HepG2 (cell line): ENCODE data around the gene GPR37L1. TPM values are rescaled to one million over a fixed set of nuclear protein-coding genes. Genes with fewer than 3 reads are reported as not detected.
A peak's percentile ranks its signal among the peaks of the same experiment; 100 is the strongest.

Experiments
- ATAC-seq: fragments of 200-7000 bp; cut with Tn5 transposase; 3 replicates; pipeline ENCODE4 v1.9.1; 2020; ENCODE audit warnings: mild to moderate bottlenecking, moderate library complexity
- BruUV-seq: library from RNA; stranded (reverse); fragments of 400-500 nt; replicated peaks from 2 replicates; lab custom pipeline; 2021; lab: Mats Ljungman, UMichigan
- CTCF ChIA-PET: fragments of 300-600 bp; formaldehyde crosslinking; extraction: SDS; loops from one replicate; lab custom pipeline; 2021; ENCODE audit warnings: low total read pairs, inconsistent platforms, low intra/inter-chr PET ratio; lab: Yijun Ruan, JAX
- POLR2A ChIA-PET: fragments of 350-600 bp; sonication (Branson Sonifier 250); formaldehyde crosslinking; loops from one replicate; lab custom pipeline; 2020; ENCODE audit warnings: antibody characterized with exemption, inconsistent platforms; lab: Yijun Ruan, JAX
- DNase-seq: peaks from one replicate; pipeline ENCODE4 v3.0.0-alpha.2; 2015; ENCODE audit warnings: low spot score
- FAIRE-seq: peaks from 3 replicates; lab custom pipeline; 2011; peaks lifted over from hg19 to GRCh38; lab: Jason Lieb, UNC
- H2AFZ ChIP-seq: one replicate; pipeline ENCODE4 v1.6.1; 2011; ENCODE audit warnings: low read length, inconsistent platforms
- H3K27ac ChIP-seq: fragments of 300-600 bp; 3 replicates; pipeline ENCODE4 v1.8.0; 2011; ENCODE audit warnings: mixed run types, mild to moderate bottlenecking, mixed read lengths, low read length, inconsistent platforms; ENCODE audit not compliant: insufficient read depth; ENCODE audit errors: extremely low read length
- H3K27me3 ChIP-seq, 2 experiments: fragments of 200-600 bp in 1 of 2; 2 replicates in 1 of 2; 3 replicates in 1 of 2; pipeline versions ENCODE4 v1.6.0 to v1.8.0; 2011; ENCODE audit warnings: low read length in 2 of 2, mild to moderate bottlenecking in 2 of 2, moderate library complexity in 2 of 2, inconsistent platforms in 1 of 2; ENCODE audit not compliant: insufficient read depth in 2 of 2, control insufficient read depth in 1 of 2
- H3K36me3 ChIP-seq, 2 experiments: fragments of 200-600 bp in 1 of 2; replicated peaks in 1 of 2; 2 replicates in 1 of 2; 3 replicates in 1 of 2; pipeline versions ENCODE4 v1.5.1 to v1.8.0; 2011; ENCODE audit warnings: low read length in 2 of 2, inconsistent platforms in 1 of 2; ENCODE audit not compliant: insufficient read depth in 2 of 2, control insufficient read depth in 1 of 2
- H3K4me1 ChIP-seq: 2 replicates; pipeline ENCODE4 v1.5.1; 2012; ENCODE audit warnings: low read length, inconsistent platforms; ENCODE audit not compliant: insufficient read depth
- H3K4me2 ChIP-seq: 2 replicates; pipeline ENCODE4 v1.6.0; 2011; ENCODE audit warnings: low read depth, low read length, inconsistent platforms
- H3K4me3 ChIP-seq, 3 experiments: fragments of 200-600 bp in 1 of 3; sonication (generic), shearing (Covaris generic) in 1 of 3; replicated peaks in 1 of 3; 2 replicates each; pipeline ENCODE4 v1.5.1; 2011 to 2016; ENCODE audit warnings: low read length in 3 of 3, inconsistent platforms in 2 of 3, low read depth in 2 of 3, mild to moderate bottlenecking in 2 of 3, control low read depth in 1 of 3, mixed read lengths in 1 of 3; ENCODE audit not compliant: insufficient read depth in 1 of 3
- H3K79me2 ChIP-seq: one replicate; pipeline ENCODE4 v1.6.1; 2011; ENCODE audit warnings: low read length, inconsistent platforms; ENCODE audit not compliant: insufficient read depth
- H3K9ac ChIP-seq: 2 replicates; pipeline ENCODE4 v1.6.0; 2011; ENCODE audit warnings: mild to moderate bottlenecking, low read depth, low read length, inconsistent platforms; ENCODE audit not compliant: insufficient read depth
- H3K9me3 ChIP-seq: 2 replicates; pipeline ENCODE4 v1.5.1; 2012; ENCODE audit warnings: mild to moderate bottlenecking, low read length
- H4K20me1 ChIP-seq: 2 replicates; pipeline ENCODE4 v1.6.0; 2011; ENCODE audit warnings: inconsistent platforms, mild to moderate bottlenecking, low read length, moderate library complexity; ENCODE audit not compliant: insufficient read depth
- ARNT ChIP-seq: fragments of 450-650 bp; IDR thresholded peaks from 2 replicates; pipeline ENCODE4 v1.6.1; 2017
- ATM ChIP-seq: fragments of 450-650 bp; IDR thresholded peaks from 2 replicates; pipeline ENCODE4 v1.7.1; 2017; ENCODE audit warnings: mild to moderate bottlenecking, borderline replicate concordance
- FUBP1 ChIP-seq: sonication (generic); formaldehyde crosslinking; IDR thresholded peaks from 2 replicates; pipeline ENCODE4 v1.5.1; 2020; ENCODE audit warnings: missing genetic modification reagents, mild to moderate bottlenecking, borderline replicate concordance
- KLF11 ChIP-seq: IDR thresholded peaks from 2 replicates; pipeline ENCODE4 v1.6.1; 2016; ENCODE audit warnings: missing compliant biosample characterization
- MXD4 ChIP-seq: IDR thresholded peaks from 2 replicates; pipeline ENCODE4 v1.6.1; 2016; ENCODE audit warnings: mild to moderate bottlenecking, missing biosample characterization, missing genetic modification reagents
- PAX8 ChIP-seq: sonication (generic); formaldehyde crosslinking; IDR thresholded peaks from 2 replicates; pipeline ENCODE4 v1.8.0; 2022; ENCODE audit warnings: mild to moderate bottlenecking, missing genetic modification reagents, borderline replicate concordance
- ZKSCAN8 ChIP-seq: IDR thresholded peaks from 2 replicates; pipeline ENCODE4 v1.6.1; 2016; ENCODE audit warnings: borderline replicate concordance, missing genetic modification reagents, missing compliant biosample characterization
- ZNF136 ChIP-seq: sonication (generic); formaldehyde crosslinking; IDR thresholded peaks from 2 replicates; pipeline ENCODE4 v1.8.1; 2022; ENCODE audit warnings: low read depth, mild to moderate bottlenecking, moderate library complexity, missing genetic modification reagents
- ZNF282 ChIP-seq: fragments of 450-650 bp; IDR thresholded peaks from 2 replicates; pipeline ENCODE4 v1.6.1; 2018; ENCODE audit not compliant: partially characterized antibody
- ZNF33A ChIP-seq: sonication (generic); formaldehyde crosslinking; IDR thresholded peaks from 2 replicates; pipeline ENCODE4 v1.5.1; 2020; ENCODE audit warnings: missing genetic modification reagents, mild to moderate bottlenecking, moderate library complexity, borderline replicate concordance
- ZNF790 ChIP-seq: sonication (generic); formaldehyde crosslinking; IDR thresholded peaks from 2 replicates; pipeline ENCODE4 v1.8.0; 2022; ENCODE audit warnings: missing genetic modification reagents, mild to moderate bottlenecking, borderline replicate concordance
- WGBS: methylation state at CpG from one replicate; pipeline ENCODE4 v1.1.6; 2017; ENCODE audit warnings: low lambda C conversion rate; 5-methylcytosine and 5-hydroxymethylcytosine counted together
- in situ Hi-C: cut with HindIII; loops from 2 replicates; pipeline ENCODE4 v1.10.0; 2017; ENCODE audit warnings: low pct_unique_long_range_greater_than_20kb; ENCODE audit not compliant: extremely low pct_ligation_motif_present
- intact Hi-C: fragments of 100-400 bp; cut with micrococcal nuclease; formaldehyde crosslinking; loops from one replicate; pipeline ENCODE4 v1.10.0; 2022; ENCODE audit not compliant: unreplicated experiment
- polyA plus RNA-seq, 8 experiments: library from polyadenylated mRNA; depleted of rRNA in 3 of 8; stranded (reverse) in 7 of 8; unstranded in 1 of 8; fragments of >200 nt; fragmentation: Illumina TruSeq in 4 of 8; extraction: Trizol in 4 of 8; gene quantifications; 2 replicates each; pipeline versions ENCODE4 v1.2.1 to v1.2.3, GENCODE V29; 2011 to 2016; ENCODE audit warnings: low read depth in 4 of 8, missing spikeins in 1 of 8, mixed read lengths in 1 of 8; ENCODE audit not compliant: insufficient read depth in 1 of 8
- total RNA-seq, 5 experiments: library from RNA; depleted of rRNA; stranded (reverse); fragments of >200 nt; fragmentation: Illumina TruSeq; extraction: Trizol; gene quantifications; 2 replicates each; pipeline ENCODE4 v1.2.3, GENCODE V29; 2016; ENCODE audit warnings: low read depth in 1 of 5
- TF ChIP-seq, protein P1 (sequence below): sonication (generic); formaldehyde crosslinking; IDR thresholded peaks from 2 replicates; pipeline ENCODE4 v1.4.0; 2020; ENCODE audit warnings: missing genetic modification reagents, mild to moderate bottlenecking, borderline replicate concordance
- TF ChIP-seq, protein P2 (sequence below): sonication (generic); formaldehyde crosslinking; IDR thresholded peaks from 2 replicates; pipeline ENCODE4 v1.4.0; 2020; ENCODE audit warnings: mild to moderate bottlenecking, missing genetic modification reagents

Gene GPR37L1
- total and polyA plus RNA-seq, 2 of the 13 experiments (the other 11 are each of a cell fraction or from before 2014, with no cell fraction given), result 0.13 TPM; not detected in 1

DNA sequence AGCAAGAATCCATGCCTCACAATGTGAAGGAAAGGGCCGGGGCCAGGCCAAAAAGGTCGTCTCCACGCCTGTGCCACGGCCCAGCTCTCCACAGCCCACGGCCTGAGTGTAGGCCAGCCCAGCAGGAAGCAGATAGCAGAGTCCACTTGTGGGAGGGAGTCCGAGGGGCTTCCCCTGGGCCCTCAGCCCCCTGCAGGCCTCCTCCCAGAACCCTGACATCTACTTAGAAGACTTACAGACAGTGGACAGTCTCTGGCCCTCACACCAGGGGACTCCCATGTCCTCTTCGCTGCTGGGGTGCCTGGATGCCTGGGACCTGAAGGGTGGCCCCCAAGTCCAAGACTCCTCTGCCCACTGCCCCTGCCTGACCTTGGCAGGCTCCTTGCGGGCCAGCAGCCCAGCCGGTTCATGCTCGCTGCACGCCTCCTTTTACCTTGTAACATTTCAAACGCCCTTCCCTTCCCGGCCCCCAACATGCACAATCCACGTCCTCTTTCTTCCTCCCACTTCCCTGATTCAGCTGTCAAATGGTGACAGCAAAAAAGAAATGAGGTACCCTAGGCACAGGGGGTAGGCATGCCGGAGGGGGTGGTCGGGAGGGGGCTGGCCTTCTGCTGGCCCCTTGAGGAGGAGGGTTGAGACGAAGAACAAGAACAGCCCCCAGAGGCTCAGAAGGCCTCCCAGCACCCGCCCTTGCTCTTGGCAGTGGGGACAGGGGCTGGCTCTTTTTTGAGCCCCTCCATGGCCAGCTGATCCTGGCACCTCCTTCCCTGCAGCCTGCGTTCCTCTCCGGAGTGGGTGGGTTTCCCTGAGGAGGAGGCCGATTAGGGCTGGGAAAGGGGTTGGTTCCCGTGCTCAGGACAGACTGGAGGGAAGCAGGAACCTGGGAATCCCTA, 38.7 kb downstream of the GPR37L1 start (continued):
- TF ChIP-seq ZNF136 (CRISPR knock-in tag) (no peak), ZNF33A (CRISPR knock-in tag) (no peak), ZNF790 (CRISPR knock-in tag) (no peak), KLF11 (no peak), PAX8 (CRISPR knock-in tag) (no peak)
- TF ChIP-seq, protein P1, sequence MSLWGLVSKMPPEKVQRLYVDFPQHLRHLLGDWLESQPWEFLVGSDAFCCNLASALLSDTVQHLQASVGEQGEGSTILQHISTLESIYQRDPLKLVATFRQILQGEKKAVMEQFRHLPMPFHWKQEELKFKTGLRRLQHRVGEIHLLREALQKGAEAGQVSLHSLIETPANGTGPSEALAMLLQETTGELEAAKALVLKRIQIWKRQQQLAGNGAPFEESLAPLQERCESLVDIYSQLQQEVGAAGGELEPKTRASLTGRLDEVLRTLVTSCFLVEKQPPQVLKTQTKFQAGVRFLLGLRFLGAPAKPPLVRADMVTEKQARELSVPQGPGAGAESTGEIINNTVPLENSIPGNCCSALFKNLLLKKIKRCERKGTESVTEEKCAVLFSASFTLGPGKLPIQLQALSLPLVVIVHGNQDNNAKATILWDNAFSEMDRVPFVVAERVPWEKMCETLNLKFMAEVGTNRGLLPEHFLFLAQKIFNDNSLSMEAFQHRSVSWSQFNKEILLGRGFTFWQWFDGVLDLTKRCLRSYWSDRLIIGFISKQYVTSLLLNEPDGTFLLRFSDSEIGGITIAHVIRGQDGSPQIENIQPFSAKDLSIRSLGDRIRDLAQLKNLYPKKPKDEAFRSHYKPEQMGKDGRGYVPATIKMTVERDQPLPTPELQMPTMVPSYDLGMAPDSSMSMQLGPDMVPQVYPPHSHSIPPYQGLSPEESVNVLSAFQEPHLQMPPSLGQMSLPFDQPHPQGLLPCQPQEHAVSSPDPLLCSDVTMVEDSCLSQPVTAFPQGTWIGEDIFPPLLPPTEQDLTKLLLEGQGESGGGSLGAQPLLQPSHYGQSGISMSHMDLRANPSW (CRISPR knock-in tag), result no peak

DNA sequence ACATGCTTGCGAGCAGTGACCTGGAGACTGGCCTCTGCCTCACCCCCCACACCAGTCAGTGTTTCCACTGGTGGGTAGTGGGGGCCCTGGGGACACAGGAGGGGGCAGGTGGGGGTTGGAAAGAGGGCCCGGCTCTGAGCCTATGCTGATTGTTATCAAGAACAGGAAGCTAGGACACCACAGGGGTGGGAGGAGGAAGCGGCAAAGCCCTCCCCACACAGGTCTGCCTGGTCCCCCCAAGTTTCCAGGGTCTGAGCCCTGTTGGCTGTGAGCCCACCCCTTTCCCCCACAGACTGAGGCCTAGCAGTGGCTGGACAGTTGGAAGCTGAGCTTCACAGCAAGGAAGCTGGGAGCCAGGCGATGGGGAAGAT, 39.3 kb downstream of the GPR37L1 start:
- FAIRE-seq (no peak), DNase-seq (no peak), ATAC-seq (no peak)
- no peaks in the 10 kb centered on the region for H3K79me2 ChIP-seq
- CTCF ChIA-PET, result no interaction called here
- peaks cover 25% of the 10 kb centered on the region for H3K4me1 ChIP-seq
- no peak overlapping the region for H3K4me3 ChIP-seq
- H3K27ac ChIP-seq, result no peak overlapping the region
- WGBS, result 11% methylated on average over 1 of the region's 4 CpGs
- peak overlapping the region; percentile 18; the same call in 1 of the 2 replicates for H3K4me2 ChIP-seq
- no peaks in the 10 kb centered on the region for H4K20me1 ChIP-seq
- POLR2A ChIA-PET, result no interaction called here
- peaks cover 7 to 74% of the 10 kb centered on the region in 2 experiments for H3K27me3 ChIP-seq
- H3K9ac ChIP-seq, result no peak overlapping the region
- H3K36me3 ChIP-seq, result no peaks in the 10 kb centered on the region
- in situ Hi-C loops (no loop called here), intact Hi-C loops (no loop called here)
- H3K9me3 ChIP-seq, result no peaks in the 10 kb centered on the region
- no TSS peak for BruUV-seq
- H2AFZ ChIP-seq, result no peak overlapping the region
- TF ChIP-seq ZNF282 (no peak), ATM (no peak), FUBP1 (CRISPR knock-in tag) (no peak), ARNT (no peak), MXD4 (CRISPR knock-in tag) (no peak), ZKSCAN8 (CRISPR knock-in tag) (no peak)
- TF ChIP-seq, protein P2, sequence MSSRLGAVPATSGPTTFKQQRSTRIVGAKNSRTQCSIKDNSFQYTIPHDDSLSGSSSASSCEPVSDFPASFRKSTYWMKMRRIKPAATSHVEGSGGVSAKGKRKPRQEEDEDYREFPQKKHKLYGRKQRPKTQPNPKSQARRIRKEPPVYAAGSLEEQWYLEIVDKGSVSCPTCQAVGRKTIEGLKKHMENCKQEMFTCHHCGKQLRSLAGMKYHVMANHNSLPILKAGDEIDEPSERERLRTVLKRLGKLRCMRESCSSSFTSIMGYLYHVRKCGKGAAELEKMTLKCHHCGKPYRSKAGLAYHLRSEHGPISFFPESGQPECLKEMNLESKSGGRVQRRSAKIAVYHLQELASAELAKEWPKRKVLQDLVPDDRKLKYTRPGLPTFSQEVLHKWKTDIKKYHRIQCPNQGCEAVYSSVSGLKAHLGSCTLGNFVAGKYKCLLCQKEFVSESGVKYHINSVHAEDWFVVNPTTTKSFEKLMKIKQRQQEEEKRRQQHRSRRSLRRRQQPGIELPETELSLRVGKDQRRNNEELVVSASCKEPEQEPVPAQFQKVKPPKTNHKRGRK, result no peak
